Brain microvascular endothelial cell (primary cell): ENCODE data around the gene CTRL.

Experiments
- DNase-seq: peaks from one replicate; pipeline ENCODE4 v3.0.0-alpha.2; 2020
- H3K27ac ChIP-seq: fragments of 250-450 bp; sonication (Bioruptor Pico); 2 replicates; pipeline ENCODE4 v1.5.1; 2020; ENCODE audit warnings: mild to moderate bottlenecking, moderate library complexity
- H3K27me3 ChIP-seq: fragments of 250-450 bp; sonication (Bioruptor Pico); replicated peaks from 2 replicates; pipeline ENCODE4 v1.5.1; 2020; ENCODE audit warnings: mild to moderate bottlenecking
- H3K36me3 ChIP-seq: fragments of 250-450 bp; sonication (Bioruptor Pico); replicated peaks from 2 replicates; pipeline ENCODE4 v1.5.1; 2020; ENCODE audit warnings: mild to moderate bottlenecking
- H3K4me3 ChIP-seq: 2 replicates; pipeline ENCODE4 v1.5.1; 2011; ENCODE audit warnings: low read depth, mild to moderate bottlenecking, control low read depth, low read length, moderate library complexity
- in situ Hi-C: cut with HindIII; loops from 2 replicates; pipeline ENCODE4 v1.10.0; 2017; ENCODE audit warnings: low sequenced_read_pairs, low pct_ligation_motif_present
- TF ChIP-seq, protein P1 (sequence below): IDR thresholded peaks from 2 replicates; pipeline ENCODE4 v1.5.1; 2011; ENCODE audit warnings: low read depth, mild to moderate bottlenecking, moderate library complexity, low read length, control low read depth, inconsistent platforms; ENCODE audit errors: missing control alignments

CTRL gene

DNA sequence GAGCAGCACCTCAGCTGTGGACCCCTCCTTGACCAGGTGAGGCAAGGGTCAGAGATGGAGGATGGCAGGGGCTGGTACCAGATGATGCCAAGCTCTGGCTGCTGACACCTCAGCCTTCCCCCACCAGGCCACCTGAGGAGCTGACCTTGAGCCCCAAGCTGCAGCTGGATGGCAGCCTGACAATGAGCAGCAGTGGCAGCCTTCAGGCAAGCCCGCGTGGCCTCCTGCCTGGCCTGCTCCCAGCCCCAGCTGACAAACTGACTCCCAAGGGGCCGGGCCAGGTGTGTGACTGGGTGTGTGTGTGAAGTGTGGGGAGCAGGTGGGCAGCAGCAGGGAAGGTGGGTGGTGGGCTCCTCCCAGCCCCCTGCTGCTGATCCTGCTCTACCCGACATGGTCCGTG is 51.7 kb downstream of the CTRL start:
- no peak for DNase-seq
- TF ChIP-seq, protein P1, sequence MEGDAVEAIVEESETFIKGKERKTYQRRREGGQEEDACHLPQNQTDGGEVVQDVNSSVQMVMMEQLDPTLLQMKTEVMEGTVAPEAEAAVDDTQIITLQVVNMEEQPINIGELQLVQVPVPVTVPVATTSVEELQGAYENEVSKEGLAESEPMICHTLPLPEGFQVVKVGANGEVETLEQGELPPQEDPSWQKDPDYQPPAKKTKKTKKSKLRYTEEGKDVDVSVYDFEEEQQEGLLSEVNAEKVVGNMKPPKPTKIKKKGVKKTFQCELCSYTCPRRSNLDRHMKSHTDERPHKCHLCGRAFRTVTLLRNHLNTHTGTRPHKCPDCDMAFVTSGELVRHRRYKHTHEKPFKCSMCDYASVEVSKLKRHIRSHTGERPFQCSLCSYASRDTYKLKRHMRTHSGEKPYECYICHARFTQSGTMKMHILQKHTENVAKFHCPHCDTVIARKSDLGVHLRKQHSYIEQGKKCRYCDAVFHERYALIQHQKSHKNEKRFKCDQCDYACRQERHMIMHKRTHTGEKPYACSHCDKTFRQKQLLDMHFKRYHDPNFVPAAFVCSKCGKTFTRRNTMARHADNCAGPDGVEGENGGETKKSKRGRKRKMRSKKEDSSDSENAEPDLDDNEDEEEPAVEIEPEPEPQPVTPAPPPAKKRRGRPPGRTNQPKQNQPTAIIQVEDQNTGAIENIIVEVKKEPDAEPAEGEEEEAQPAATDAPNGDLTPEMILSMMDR: no peak
- Histone ChIP-seq H3K27ac (no peak overlapping the region), H3K27me3 (no peaks in the 10 kb centered on the region), H3K36me3 (peaks cover 84% of the 10 kb centered on the region), H3K4me3 (no peak overlapping the region)
- in situ Hi-C loops: no loop called here
